ENCODE data around the gene S100A3. TPM values are rescaled to one million over a fixed set of nuclear protein-coding genes. Genes with fewer than 3 reads are reported as not detected.

The S100A3 gene
- total RNA-seq, 2 donors from 2014 or later, result not detected

GRCh38 chr1:153513023-153513422 lies 36.0 kb downstream of the S100A3 start:
- Histone ChIP-seq H3K36me3 (replicated peaks in 1 of 2; ENCODE audit: insufficient read depth in 1 of 2, low read depth in 2 of 2) (no peaks in the 10 kb centered on the region), H3K27ac (no peak overlapping the region), H3K4me1 (no peaks in the 10 kb centered on the region), H3K4me3 (no peak overlapping the region), H3K27me3 (no peaks in the 10 kb centered on the region), H3K9me3 (no peaks in the 10 kb centered on the region)
- no peak for TF ChIP-seq CTCF (IDR thresholded peaks at IDR 0.05)
- no peak for TF ChIP-seq POLR2A (IDR thresholded peaks at IDR 0.05)
- DNase-seq (no peak), ATAC-seq (no peak)
- WGBS, 2 donors, result 31 to 47% methylated on average over 3 of the region's 3 CpGs
- intact Hi-C loops (cut with DNase I), result no loop called here

GRCh38 chr1:153510984-153511410 lies 38.1 kb downstream of the S100A3 start:
- peak; percentile 57 to 91 (median 87) for TF ChIP-seq CTCF (IDR thresholded peaks at IDR 0.05)
- TF ChIP-seq POLR2A (IDR thresholded peaks at IDR 0.05), result no peak
- WGBS, 2 donors, result 0 to 1% methylated on average over 3 to 7 of the region's 7 CpGs
- Histone ChIP-seq H3K9me3 (no peaks in the 10 kb centered on the region), H3K36me3 (replicated peaks in 1 of 2; ENCODE audit: insufficient read depth in 1 of 2, low read depth in 2 of 2) (no peaks in the 10 kb centered on the region), H3K4me3 (no peak overlapping the region), H3K27me3 (no peaks in the 10 kb centered on the region), H3K27ac (no peak overlapping the region), H3K4me1 (peaks cover 10% of the 10 kb centered on the region)
- DNase-seq, result peak; percentile 80 to 89 (median 85)
- intact Hi-C loops (cut with DNase I), result no loop called here
- ATAC-seq, result peak; percentile 79

GRCh38 chr1:153509729-153510354 lies 39.2 kb downstream of the S100A3 start:
- Histone ChIP-seq H3K4me1 (peaks cover 10% of the 10 kb centered on the region), H3K27ac (no peak overlapping the region), H3K36me3 (replicated peaks in 1 of 2; ENCODE audit: insufficient read depth in 1 of 2, low read depth in 2 of 2) (no peaks in the 10 kb centered on the region), H3K4me3 (no peak overlapping the region), H3K27me3 (no peaks in the 10 kb centered on the region), H3K9me3 (no peaks in the 10 kb centered on the region)
- DNase-seq (peak in 2 of 4 donors; percentile 42 to 49), ATAC-seq (no peak)
- WGBS, 2 donors, result 70 to 77% methylated on average over 4 of the region's 4 CpGs
- TF ChIP-seq POLR2A (IDR thresholded peaks at IDR 0.05), result no peak
- peak in 6 of 7 experiments; percentile 23 to 49 (median 33) for TF ChIP-seq CTCF (IDR thresholded peaks at IDR 0.05)
- intact Hi-C loops (cut with DNase I), result loop anchor here (5.0 kb wide), 1 partner anchor 62 kb away; no protein-coding TSS in a partner anchor

GRCh38 chr1:153509036-153509435 lies 40.0 kb downstream of the S100A3 start:
- ATAC-seq (no peak), DNase-seq (no peak)
- no peaks in the 10 kb centered on the region for H3K9me3 ChIP-seq
- TF ChIP-seq CTCF (IDR thresholded peaks at IDR 0.05) (no peak), POLR2A (IDR thresholded peaks at IDR 0.05) (no peak)
- H3K27me3 ChIP-seq, result no peaks in the 10 kb centered on the region
- no peaks in the 10 kb centered on the region for H3K36me3 ChIP-seq (replicated peaks in 1 of 2; ENCODE audit: insufficient read depth in 1 of 2, low read depth in 2 of 2)
- intact Hi-C loops (cut with DNase I), result loop anchor here (5.0 kb wide), 1 partner anchor 63 kb away; no protein-coding TSS in a partner anchor
- WGBS, 2 donors, result 85 to 88% methylated on average over 3 of the region's 3 CpGs
- no peak overlapping the region for H3K4me3 ChIP-seq
- H3K27ac ChIP-seq, result no peak overlapping the region
- peaks cover 10% of the 10 kb centered on the region for H3K4me1 ChIP-seq
